ENCODE measurements around the gene ZBTB37.

- TF ChIP-seq POLR2A (IDR thresholded peaks at IDR 0.05) (no peak), CTCF (IDR thresholded peaks at IDR 0.05) (no peak)
Measured at GRCh38 chr1:173871091-173871490, 2.9 kb downstream of the ZBTB37 start.

Measured in esophagus squamous epithelium (tissue), 4 donors.